SK-N-SH (cell line): ENCODE measurements around the gene SNAP23. TPM values are rescaled to one million over a fixed set of nuclear protein-coding genes. Genes with fewer than 3 reads are reported as not detected.
A peak's percentile ranks its signal among the peaks of the same experiment; 100 is the strongest.

Source experiments
- CTCF ChIA-PET: fragments of 300-600, 350-600 bp; formaldehyde crosslinking; extraction: SDS; loops from one replicate; lab custom pipeline; 2021; lab: Yijun Ruan, JAX
- POLR2A ChIA-PET: fragments of 350-600 bp; sonication (Branson Sonifier 250); formaldehyde crosslinking; extraction: SDS; loops from one replicate; lab custom pipeline; 2020; ENCODE audit warnings: antibody characterized with exemption, inconsistent platforms; lab: Yijun Ruan, JAX
- DNase-seq: peaks from one replicate; pipeline ENCODE4 v3.0.0; 2012
- H2AFZ ChIP-seq: fragments of 200-600 bp; sonication (generic); 2 replicates; pipeline ENCODE4 v1.8.1; 2016; ENCODE audit warnings: antibody characterized with exemption, mild to moderate bottlenecking, low read depth
- H3F3A ChIP-seq: fragments of 200-600 bp; sonication (generic); replicated peaks from 2 replicates; pipeline ENCODE3; 2016; ENCODE audit warnings: antibody characterized with exemption, mild to moderate bottlenecking; ENCODE audit not compliant: insufficient read depth
- H3K27ac ChIP-seq, 2 experiments: fragments of 200-500 bp in 1 of 2; fragments of 200-600 bp in 1 of 2; sonication (Bioruptor generic) in 1 of 2; sonication (generic), shearing (Covaris generic) in 1 of 2; 2 replicates each; pipeline versions ENCODE4 v1.5.1 to v1.6.1; 2014 to 2016; ENCODE audit warnings: low read depth in 2 of 2, inconsistent platforms in 1 of 2, low read length in 1 of 2, mild to moderate bottlenecking in 1 of 2, mixed read lengths in 1 of 2
- H3K27me3 ChIP-seq: fragments of 200-600 bp; sonication (generic), shearing (Covaris generic); 2 replicates; pipeline ENCODE4 v1.6.1; 2016; ENCODE audit warnings: mixed run types; ENCODE audit not compliant: insufficient read depth
- H3K36me3 ChIP-seq, 2 experiments: fragments of 200-500 bp in 1 of 2; fragments of 200-600 bp in 1 of 2; sonication (Bioruptor generic) in 1 of 2; sonication (generic) in 1 of 2; replicated peaks in 1 of 2; 2 replicates each; pipeline versions ENCODE3 to v1.5.1; 2014 to 2016; ENCODE audit warnings: low read length in 1 of 2, mild to moderate bottlenecking in 1 of 2; ENCODE audit not compliant: insufficient read depth in 2 of 2, control insufficient read depth in 1 of 2
- H3K4me1 ChIP-seq, 2 experiments: fragments of 200-500 bp in 1 of 2; fragments of 200-600 bp in 1 of 2; sonication (Bioruptor generic) in 1 of 2; sonication (generic), shearing (Covaris generic) in 1 of 2; 2 replicates each; pipeline versions ENCODE4 v1.5.1 to v1.6.1; 2014 to 2016; ENCODE audit warnings: low read depth in 1 of 2, low read length in 1 of 2, mixed run types in 1 of 2; ENCODE audit not compliant: insufficient read depth in 2 of 2, control insufficient read depth in 1 of 2
- H3K4me2 ChIP-seq: fragments of 200-600 bp; sonication (generic), shearing (Covaris generic); 2 replicates; pipeline ENCODE4 v1.6.1; 2017; ENCODE audit warnings: mixed run types
- H3K4me3 ChIP-seq, 2 experiments: fragments of 200-500 bp in 1 of 2; fragments of 200-600 bp in 1 of 2; sonication (Bioruptor generic) in 1 of 2; sonication (generic), shearing (Covaris generic) in 1 of 2; 2 replicates each; pipeline versions ENCODE4 v1.5.1 to v1.8.1; 2014 to 2016; ENCODE audit warnings: low read depth in 2 of 2, inconsistent platforms in 1 of 2, low read length in 1 of 2, mild to moderate bottlenecking in 1 of 2, mixed read lengths in 1 of 2, moderate library complexity in 1 of 2
- H3K79me2 ChIP-seq: fragments of 200-600 bp; sonication (generic); 2 replicates; pipeline ENCODE4 v1.8.1; 2017; ENCODE audit warnings: mild to moderate bottlenecking; ENCODE audit not compliant: insufficient read depth
- H3K9ac ChIP-seq: fragments of 200-600 bp; sonication (generic); 2 replicates; pipeline ENCODE4 v1.6.1; 2017; ENCODE audit warnings: mixed run types
- H3K9me2 ChIP-seq: fragments of 200-600 bp; sonication (generic); 2 replicates; pipeline ENCODE4 v1.6.1; 2017; ENCODE audit warnings: mixed run types
- H3K9me3 ChIP-seq: fragments of 200-600 bp; sonication (generic); 2 replicates; pipeline ENCODE4 v1.6.1; 2017; ENCODE audit warnings: mixed run types, mild to moderate bottlenecking, moderate library complexity
- H4K20me1 ChIP-seq: fragments of 200-600 bp; sonication (generic); 2 replicates; pipeline ENCODE4 v1.6.1; 2017; ENCODE audit warnings: mild to moderate bottlenecking, mixed run types; ENCODE audit not compliant: insufficient read depth
- ELF1 ChIP-seq: IDR thresholded peaks from 2 replicates; pipeline ENCODE4 v1.4.0; 2012
- EP300 ChIP-seq, 2 experiments: IDR thresholded peaks; 2 replicates each; pipeline versions ENCODE4 v1.4.0 to v1.6.1; 2012; ENCODE audit warnings: borderline replicate concordance in 1 of 2, low read depth in 1 of 2, low read length in 1 of 2
- EZH2phosphoT487 ChIP-seq: fragments of 200-600 bp; sonication (generic); IDR thresholded peaks from 2 replicates; pipeline ENCODE4 v1.6.1; 2017; ENCODE audit warnings: low read depth, mixed run types, mild to moderate bottlenecking, antibody characterized with exemption, moderate library complexity, borderline replicate concordance
- FOXJ3 ChIP-seq: sonication (generic); formaldehyde crosslinking; IDR thresholded peaks from 2 replicates; pipeline ENCODE4 v1.5.1; 2020; ENCODE audit warnings: mild to moderate bottlenecking, missing genetic modification reagents
- GABPA ChIP-seq: IDR thresholded peaks from 2 replicates; pipeline ENCODE4 v1.4.0; 2012; ENCODE audit warnings: low read depth, mild to moderate bottlenecking
- GATA2 ChIP-seq: sonication (generic); formaldehyde crosslinking; IDR thresholded peaks from 2 replicates; pipeline ENCODE4 v1.5.0; 2020; ENCODE audit warnings: mild to moderate bottlenecking, missing genetic modification reagents
- MEF2A ChIP-seq: IDR thresholded peaks from 2 replicates; pipeline ENCODE4 v1.4.0; 2012; ENCODE audit warnings: low read depth, borderline replicate concordance
- MXI1 ChIP-seq: IDR thresholded peaks from 2 replicates; pipeline ENCODE4 v1.6.1; 2012; ENCODE audit warnings: mild to moderate bottlenecking, low read depth, low read length, improper control_type of control experiment
- NFIC ChIP-seq: IDR thresholded peaks from 2 replicates; pipeline ENCODE4 v1.4.0; 2012; ENCODE audit warnings: borderline replicate concordance
- NRF1 ChIP-seq: IDR thresholded peaks from 2 replicates; pipeline ENCODE4 v1.6.1; 2012; ENCODE audit warnings: low read depth, mild to moderate bottlenecking, low read length
- PBX3 ChIP-seq: IDR thresholded peaks from 2 replicates; pipeline ENCODE4; 2012
- RAD21 ChIP-seq: IDR thresholded peaks from 2 replicates; pipeline ENCODE4 v1.6.1; 2012; ENCODE audit warnings: mild to moderate bottlenecking, low read length
- RCOR1 ChIP-seq: fragments of 150-350 bp; IDR thresholded peaks from 2 replicates; pipeline ENCODE4 v1.6.1; 2017; ENCODE audit warnings: antibody characterized with exemption, low read length
- REST ChIP-seq: IDR thresholded peaks from 2 replicates; pipeline ENCODE4 v1.6.1; 2012; ENCODE audit warnings: mild to moderate bottlenecking, low read depth, low read length, moderate library complexity
- RFX5 ChIP-seq: IDR thresholded peaks from 2 replicates; pipeline ENCODE4 v1.6.1; 2012; ENCODE audit warnings: mild to moderate bottlenecking, improper control_type of control experiment, low read length
- SIN3A ChIP-seq: IDR thresholded peaks from 2 replicates; pipeline ENCODE4 v1.6.1; 2012; ENCODE audit warnings: low read depth, mild to moderate bottlenecking, low read length, moderate library complexity, borderline replicate concordance
- TCF12 ChIP-seq: IDR thresholded peaks from 2 replicates; pipeline ENCODE4 v1.4.0; 2012
- WGBS: methylation state at CpG from one replicate; pipeline ENCODE4 v1.1.6; 2017; ENCODE audit warnings: low lambda C conversion rate; 5-methylcytosine and 5-hydroxymethylcytosine counted together
- polyA plus RNA-seq, 3 experiments: library from polyadenylated mRNA; depleted of rRNA; stranded (reverse); fragments of >200 nt; gene quantifications; 2 replicates each; pipeline ENCODE4 v1.2.3, GENCODE V29; 2012
- TF ChIP-seq, protein P1 (sequence below): IDR thresholded peaks from 2 replicates; pipeline ENCODE4 v1.4.0; 2012; ENCODE audit warnings: low read depth, borderline replicate concordance
- TF ChIP-seq, protein P2 (sequence below): fragments of 150-350 bp; IDR thresholded peaks from 2 replicates; pipeline ENCODE4 v1.6.1; 2017; ENCODE audit warnings: antibody characterized with exemption, low read length, low read depth, borderline replicate concordance

The SNAP23 gene
- polyA plus RNA-seq, 1 of the 3 experiments (the other 2 are of a cell fraction) = 39.2 TPM

DNA sequence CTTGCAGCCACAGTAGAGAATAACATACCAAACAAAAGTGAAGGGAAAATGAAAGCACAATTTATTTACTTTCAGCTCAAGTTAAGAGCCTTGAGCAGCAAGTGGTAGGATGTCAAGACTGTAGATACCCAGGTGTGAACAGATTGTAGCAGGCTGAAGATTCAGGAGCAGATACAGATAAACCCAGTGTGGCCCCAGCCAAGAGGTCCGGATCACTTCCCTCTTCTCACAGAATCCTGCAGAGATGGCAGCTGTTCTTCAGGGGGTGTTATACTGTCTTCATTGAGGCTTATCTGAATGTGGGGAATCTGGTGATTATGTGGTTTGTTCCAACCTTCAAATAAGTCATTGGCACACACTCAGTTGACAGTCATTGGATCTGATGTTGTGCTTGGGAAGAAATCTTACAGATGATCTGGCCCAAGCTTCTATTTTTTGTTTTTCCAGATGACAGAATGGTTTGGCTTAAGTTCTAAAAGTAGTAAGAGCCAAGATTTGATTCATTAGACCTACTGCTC is 82.1 kb downstream of the SNAP23 start:
- 82% methylated on average over 1 of the region's 1 CpG for WGBS
- peaks cover 0 to 22% of the 10 kb centered on the region in 2 experiments; a peak in 2 of 4 replicates for H3K4me1 ChIP-seq
- no peak for TF ChIP-seq RCOR1
- no peak for TF ChIP-seq RAD21
- peak; percentile 55; the same call in 1 of the 2 replicates for TF ChIP-seq NFIC
- TF ChIP-seq GABPA = no peak
- TF ChIP-seq GATA2 (CRISPR knock-in tag) = no peak
- no peak for TF ChIP-seq ELF1
- peak; percentile 56 for TF ChIP-seq PBX3
- no peak for TF ChIP-seq MXI1
- peak; percentile 59 for TF ChIP-seq TCF12
- TF ChIP-seq, protein P1, sequence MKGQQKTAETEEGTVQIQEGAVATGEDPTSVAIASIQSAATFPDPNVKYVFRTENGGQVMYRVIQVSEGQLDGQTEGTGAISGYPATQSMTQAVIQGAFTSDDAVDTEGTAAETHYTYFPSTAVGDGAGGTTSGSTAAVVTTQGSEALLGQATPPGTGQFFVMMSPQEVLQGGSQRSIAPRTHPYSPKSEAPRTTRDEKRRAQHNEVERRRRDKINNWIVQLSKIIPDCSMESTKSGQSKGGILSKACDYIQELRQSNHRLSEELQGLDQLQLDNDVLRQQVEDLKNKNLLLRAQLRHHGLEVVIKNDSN = no peak
- TF ChIP-seq SIN3A = no peak
- no peaks in the 10 kb centered on the region for H4K20me1 ChIP-seq
- 0 out of 2 replicates have a peak overlapping the region, but pooled peaks have one; percentile 83 for H3K4me2 ChIP-seq
- H3K4me3 ChIP-seq = no peak overlapping the region
- no peak overlapping the region for H2AFZ ChIP-seq
- H3K9me3 ChIP-seq = no peaks in the 10 kb centered on the region
- H3K27me3 ChIP-seq = no peaks in the 10 kb centered on the region
- no peak overlapping the region for H3K9ac ChIP-seq
- POLR2A ChIA-PET = no interaction called here
- H3K36me3 ChIP-seq = no peaks in the 10 kb centered on the region
- peaks cover 13% of the 10 kb centered on the region for H3F3A ChIP-seq
- DNase-seq = no peak
- no peaks in the 10 kb centered on the region for H3K9me2 ChIP-seq
- H3K79me2 ChIP-seq = peaks cover 36% of the 10 kb centered on the region
- no peak overlapping the region for H3K27ac ChIP-seq
- CTCF ChIA-PET = interaction anchor here (1.9 kb wide), 1 partner anchor 14 kb away, joined by 5 read pairs; no protein-coding TSS in a partner anchor

DNA sequence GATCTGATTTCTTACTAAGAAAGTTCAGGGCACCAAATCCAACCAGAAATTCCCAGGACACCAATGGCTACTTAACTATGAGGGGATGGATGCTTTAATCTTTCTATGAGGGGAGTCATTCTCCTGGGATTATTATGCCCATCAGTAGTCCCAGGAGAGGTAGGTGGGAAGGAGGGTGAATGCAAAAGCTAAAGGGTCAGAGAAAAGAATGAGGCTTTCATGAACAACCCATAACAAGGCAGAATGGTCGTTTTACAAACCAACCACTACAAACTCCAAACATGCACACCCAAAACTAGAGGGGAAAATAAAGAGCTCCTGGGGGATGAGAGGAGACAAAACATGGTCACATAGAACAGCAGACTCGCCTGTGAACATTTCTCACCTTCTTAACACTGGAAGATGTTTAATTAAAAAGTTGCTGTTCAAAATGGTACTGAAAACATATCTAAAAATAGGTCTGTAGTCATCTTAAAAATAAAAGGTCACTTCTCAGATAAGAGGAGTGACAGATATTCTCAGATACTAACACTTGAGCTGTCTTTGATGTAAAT is 83.6 kb downstream of the SNAP23 start:
- H3K36me3 ChIP-seq = no peaks in the 10 kb centered on the region
- H3K27me3 ChIP-seq = no peaks in the 10 kb centered on the region
- no peak overlapping the region for H3K4me2 ChIP-seq
- no peak for DNase-seq
- H3K79me2 ChIP-seq = peaks cover 44% of the 10 kb centered on the region
- no peak overlapping the region for H3K4me3 ChIP-seq
- 0 out of 2 replicates have a peak, but pooled peaks cover 2% of the 10 kb centered on the region for H4K20me1 ChIP-seq
- H3K9ac ChIP-seq = no peak overlapping the region
- no peaks in the 10 kb centered on the region for H3K9me3 ChIP-seq
- peaks cover 10 to 35% of the 10 kb centered on the region in 2 experiments; a peak in 3 of 4 replicates for H3K4me1 ChIP-seq
- peaks cover 12% of the 10 kb centered on the region for H3F3A ChIP-seq
- WGBS = 87% methylated on average over 2 of the region's 2 CpGs
- no peak overlapping the region for H3K27ac ChIP-seq
- H2AFZ ChIP-seq = no peak overlapping the region
- no peaks in the 10 kb centered on the region for H3K9me2 ChIP-seq
- ChIA-PET POLR2A (no interaction called here), CTCF (interaction anchor here (1.6 kb wide), 1 partner anchor 13 kb away, joined by 5 read pairs; no protein-coding TSS in a partner anchor)
- TF ChIP-seq EP300 (IDR thresholded peaks at IDR 0.05; ENCODE audit: borderline replicate concordance in 1 of 2, low read depth in 1 of 2, low read length in 1 of 2) = no peak
- TF ChIP-seq EZH2phosphoT487 = no peak
- TF ChIP-seq PBX3 = no peak
- TF ChIP-seq NRF1 = no peak
- TF ChIP-seq RFX5 = no peak
- no peak for TF ChIP-seq MEF2A
- TF ChIP-seq, protein P2, sequence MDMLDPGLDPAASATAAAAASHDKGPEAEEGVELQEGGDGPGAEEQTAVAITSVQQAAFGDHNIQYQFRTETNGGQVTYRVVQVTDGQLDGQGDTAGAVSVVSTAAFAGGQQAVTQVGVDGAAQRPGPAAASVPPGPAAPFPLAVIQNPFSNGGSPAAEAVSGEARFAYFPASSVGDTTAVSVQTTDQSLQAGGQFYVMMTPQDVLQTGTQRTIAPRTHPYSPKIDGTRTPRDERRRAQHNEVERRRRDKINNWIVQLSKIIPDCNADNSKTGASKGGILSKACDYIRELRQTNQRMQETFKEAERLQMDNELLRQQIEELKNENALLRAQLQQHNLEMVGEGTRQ = no peak
- no peak for TF ChIP-seq SIN3A
- TF ChIP-seq REST = no peak
- no peak for TF ChIP-seq FOXJ3 (CRISPR knock-in tag)
